Suprapubic skin (tissue), 4 donors: ENCODE results near the gene NRCAM. TPM values are rescaled to one million over a fixed set of nuclear protein-coding genes. Genes with fewer than 3 reads are reported as not detected.

Experiments used
- DNase-seq, 2 donors: peaks; one replicate each; pipeline ENCODE4 v3.0.0-alpha.2; 2019; ENCODE audit warnings: low spot score in 2 of 2
- H3K27ac ChIP-seq: fragments of 200-600 bp; sonication (generic); one replicate; pipeline ENCODE4 v1.5.1; 2019
- H3K27me3 ChIP-seq: fragments of 200-600 bp; sonication (generic); one replicate; pipeline ENCODE4 v1.5.1; 2019
- H3K36me3 ChIP-seq: fragments of 200-600 bp; sonication (generic); one replicate; pipeline ENCODE4 v1.5.1; 2019
- H3K4me1 ChIP-seq: fragments of 200-600 bp; sonication (generic); one replicate; pipeline ENCODE4 v1.5.1; 2019
- H3K4me3 ChIP-seq: fragments of 200-600 bp; sonication (generic); one replicate; pipeline ENCODE4 v1.5.1; 2019; ENCODE audit warnings: mild to moderate bottlenecking
- H3K9me3 ChIP-seq: fragments of 200-600 bp; sonication (generic); one replicate; pipeline ENCODE4 v1.5.1; 2019
- EP300 ChIP-seq: sonication (generic); formaldehyde crosslinking; IDR thresholded peaks from one replicate; pipeline ENCODE4 v1.6.1; 2017; ENCODE audit warnings: antibody characterized with exemption
- POLR2A ChIP-seq, 2 donors: fragments of 450-650 bp; IDR thresholded peaks; one replicate each; pipeline ENCODE4 v1.6.1; 2017; ENCODE audit warnings: antibody characterized with exemption in 2 of 2, mild to moderate bottlenecking in 2 of 2, moderate library complexity in 2 of 2
- POLR2AphosphoS5 ChIP-seq, 3 donors: sonication (generic); formaldehyde crosslinking; IDR thresholded peaks; one replicate each; pipeline ENCODE4 v1.6.1; 2017; ENCODE audit warnings: antibody characterized with exemption in 3 of 3
- WGBS: methylation state at CpG from one replicate; pipeline ENCODE4 v1.1.5; 2018; 5-methylcytosine and 5-hydroxymethylcytosine counted together
- total RNA-seq, 4 donors: library from RNA; depleted of rRNA; stranded (reverse); fragments of >200 nt; gene quantifications; one replicate each; pipeline ENCODE4 v1.1.0, GENCODE V29; 2016
- TF ChIP-seq, protein P1 (sequence below), 2 donors: fragments of 200-600 bp in 1 of 2; fragments of 450-650 bp in 1 of 2; sonication (generic) in 1 of 2; IDR thresholded peaks; one replicate each; pipeline ENCODE4 v1.5.1; 2016 to 2019; ENCODE audit warnings: antibody characterized with exemption in 2 of 2, mild to moderate bottlenecking in 1 of 2, moderate library complexity in 1 of 2

The NRCAM gene
- total RNA-seq, 4 donors from 2014 or later, result 2.3 to 7.2 (median 2.8) TPM

DNA sequence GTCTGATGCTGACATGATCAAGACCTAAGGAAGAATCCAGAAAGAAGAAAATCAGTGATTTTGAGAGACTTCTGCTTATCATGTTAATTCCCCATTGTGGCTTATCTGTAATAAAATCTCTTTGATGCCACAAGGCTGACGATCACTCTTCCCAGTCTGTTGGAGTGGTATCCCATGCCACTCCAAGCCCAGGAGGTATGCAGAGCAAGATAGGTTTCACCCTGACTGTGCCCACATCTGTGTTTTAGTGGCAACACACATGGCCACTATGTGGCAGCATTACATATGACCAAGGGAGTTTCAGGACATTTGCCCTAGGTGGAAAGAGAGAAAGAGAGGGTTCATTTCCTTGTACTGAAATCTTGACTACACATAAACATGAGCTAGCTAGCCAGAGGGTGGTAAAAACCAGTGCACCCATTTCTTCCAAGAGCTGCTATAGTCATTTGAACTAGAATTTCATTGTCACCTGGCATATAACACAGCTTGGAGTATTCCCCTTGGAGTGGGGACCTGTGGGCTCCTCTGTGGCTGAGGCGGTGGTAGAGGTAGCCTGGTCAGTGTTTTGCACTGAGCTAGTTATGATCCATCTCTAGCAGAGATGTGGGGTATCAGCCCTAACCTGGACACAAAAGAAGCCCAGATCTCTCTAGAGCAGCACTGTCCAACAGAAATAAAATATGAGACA, 346.9 kb downstream of the NRCAM start:
- DNase-seq, result no peak
- 75% methylated on average over 2 of the region's 2 CpGs for WGBS
- H3K4me3 ChIP-seq, result no peak overlapping the region
- H3K9me3 ChIP-seq, result no peaks in the 10 kb centered on the region
- H3K36me3 ChIP-seq, result peaks cover 2% of the 10 kb centered on the region
- TF ChIP-seq POLR2A (IDR thresholded peaks at IDR 0.05) (no peak), POLR2AphosphoS5 (IDR thresholded peaks at IDR 0.05) (no peak), EP300 (no peak)
- TF ChIP-seq, protein P1, sequence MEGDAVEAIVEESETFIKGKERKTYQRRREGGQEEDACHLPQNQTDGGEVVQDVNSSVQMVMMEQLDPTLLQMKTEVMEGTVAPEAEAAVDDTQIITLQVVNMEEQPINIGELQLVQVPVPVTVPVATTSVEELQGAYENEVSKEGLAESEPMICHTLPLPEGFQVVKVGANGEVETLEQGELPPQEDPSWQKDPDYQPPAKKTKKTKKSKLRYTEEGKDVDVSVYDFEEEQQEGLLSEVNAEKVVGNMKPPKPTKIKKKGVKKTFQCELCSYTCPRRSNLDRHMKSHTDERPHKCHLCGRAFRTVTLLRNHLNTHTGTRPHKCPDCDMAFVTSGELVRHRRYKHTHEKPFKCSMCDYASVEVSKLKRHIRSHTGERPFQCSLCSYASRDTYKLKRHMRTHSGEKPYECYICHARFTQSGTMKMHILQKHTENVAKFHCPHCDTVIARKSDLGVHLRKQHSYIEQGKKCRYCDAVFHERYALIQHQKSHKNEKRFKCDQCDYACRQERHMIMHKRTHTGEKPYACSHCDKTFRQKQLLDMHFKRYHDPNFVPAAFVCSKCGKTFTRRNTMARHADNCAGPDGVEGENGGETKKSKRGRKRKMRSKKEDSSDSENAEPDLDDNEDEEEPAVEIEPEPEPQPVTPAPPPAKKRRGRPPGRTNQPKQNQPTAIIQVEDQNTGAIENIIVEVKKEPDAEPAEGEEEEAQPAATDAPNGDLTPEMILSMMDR (IDR thresholded peaks at IDR 0.05), result no peak
- no peaks in the 10 kb centered on the region for H3K27me3 ChIP-seq
- no peaks in the 10 kb centered on the region for H3K4me1 ChIP-seq
- no peak overlapping the region for H3K27ac ChIP-seq

DNA sequence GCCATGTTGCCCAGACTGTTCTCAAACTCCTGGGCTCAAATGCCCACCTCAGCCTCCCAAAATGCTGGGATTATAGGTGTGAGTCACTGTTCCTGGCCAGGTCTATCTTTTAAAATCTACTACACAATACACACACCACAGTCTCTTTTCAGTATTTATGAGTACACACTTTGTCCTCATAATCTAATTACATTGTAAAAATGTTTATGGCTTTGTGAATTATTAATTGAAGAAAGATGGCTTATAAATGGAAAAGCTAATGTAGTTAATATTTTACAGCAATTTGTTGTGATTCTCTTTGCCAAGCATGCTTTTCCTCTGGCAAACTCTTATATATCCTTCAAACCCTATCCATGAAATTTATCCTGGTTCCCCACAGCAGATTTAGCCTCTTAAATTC, 348.1 kb downstream of the NRCAM start:
- DNase-seq, result no peak
- Histone ChIP-seq H3K4me1 (no peaks in the 10 kb centered on the region), H3K36me3 (peaks cover 2% of the 10 kb centered on the region), H3K4me3 (no peak overlapping the region), H3K27ac (no peak overlapping the region), H3K9me3 (no peaks in the 10 kb centered on the region), H3K27me3 (no peaks in the 10 kb centered on the region)
- TF ChIP-seq POLR2AphosphoS5 (IDR thresholded peaks at IDR 0.05) (no peak), POLR2A (IDR thresholded peaks at IDR 0.05) (no peak), EP300 (no peak)
- TF ChIP-seq, protein P1 (IDR thresholded peaks at IDR 0.05), result no peak

DNA sequence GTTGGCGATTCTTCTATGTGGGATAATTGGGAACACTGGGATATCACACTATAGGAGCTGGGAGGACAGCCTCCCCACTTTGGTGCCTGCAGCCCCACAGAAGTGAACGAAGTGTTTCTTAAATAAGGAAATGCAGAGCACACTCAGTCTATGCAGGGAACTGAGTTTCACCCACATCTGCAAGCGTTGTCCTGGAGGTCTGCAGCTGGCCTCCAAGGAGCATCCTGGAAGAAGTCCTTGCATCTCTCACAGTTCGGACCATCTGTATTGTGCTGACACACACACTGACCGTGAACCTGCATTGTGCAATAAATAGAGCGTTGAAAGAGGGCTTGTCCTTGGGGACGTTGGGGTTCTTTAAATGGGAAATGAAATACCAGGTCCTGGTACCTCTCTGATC, 351.9 kb downstream of the NRCAM start:
- Histone ChIP-seq H3K9me3 (no peaks in the 10 kb centered on the region), H3K27me3 (no peaks in the 10 kb centered on the region), H3K4me1 (peaks cover 3% of the 10 kb centered on the region), H3K27ac (no peak overlapping the region), H3K36me3 (peaks cover 7% of the 10 kb centered on the region), H3K4me3 (no peak overlapping the region)
- no peak for TF ChIP-seq POLR2A (IDR thresholded peaks at IDR 0.05)
- TF ChIP-seq POLR2AphosphoS5 (IDR thresholded peaks at IDR 0.05), result no peak
- no peak for DNase-seq
- WGBS, result 77% methylated on average over 7 of the region's 7 CpGs

DNA sequence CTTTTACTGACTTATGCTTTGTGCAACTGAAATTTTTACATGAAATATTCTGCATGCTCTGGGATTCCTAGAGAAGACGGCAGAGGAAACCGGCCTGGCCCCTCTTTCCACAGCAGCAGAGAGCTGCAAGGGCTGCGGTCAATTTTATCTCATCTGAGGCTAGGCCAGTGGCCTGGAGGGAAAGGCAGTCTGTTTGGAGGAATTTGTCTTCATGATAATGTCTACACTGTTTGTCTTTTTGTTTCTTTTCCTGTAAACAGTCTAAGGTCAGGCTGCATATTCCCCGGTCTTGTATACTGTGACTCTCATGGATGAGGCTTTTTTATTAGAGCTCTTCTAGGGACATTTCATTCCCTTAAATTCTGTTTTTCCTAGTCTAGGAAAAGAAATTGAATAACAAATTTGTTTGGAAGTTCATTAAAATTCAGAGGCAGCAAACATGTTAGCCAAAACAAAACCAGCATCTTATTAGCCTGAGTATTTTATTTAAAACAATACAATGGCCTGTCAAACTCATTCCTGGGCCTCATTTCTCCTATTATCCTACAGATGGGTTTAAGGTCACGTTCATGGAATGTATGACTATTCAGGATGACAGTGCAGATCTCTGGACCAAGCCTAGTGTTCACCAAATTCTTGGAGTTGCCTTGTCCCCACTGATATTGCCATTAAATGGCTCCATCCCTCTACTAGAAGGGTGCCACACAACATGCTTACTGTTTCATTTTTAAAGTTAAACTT, 352.5 kb downstream of the NRCAM start:
- H3K4me1 ChIP-seq, result peaks cover 4% of the 10 kb centered on the region
- no peak overlapping the region for H3K27ac ChIP-seq
- TF ChIP-seq, protein P1 (IDR thresholded peaks at IDR 0.05), result no peak
- H3K9me3 ChIP-seq, result no peaks in the 10 kb centered on the region
- H3K36me3 ChIP-seq, result peaks cover 7% of the 10 kb centered on the region
- WGBS, result 94% methylated on average over 5 of the region's 5 CpGs
- DNase-seq, result no peak
- H3K4me3 ChIP-seq, result no peak overlapping the region
- no peaks in the 10 kb centered on the region for H3K27me3 ChIP-seq

DNA sequence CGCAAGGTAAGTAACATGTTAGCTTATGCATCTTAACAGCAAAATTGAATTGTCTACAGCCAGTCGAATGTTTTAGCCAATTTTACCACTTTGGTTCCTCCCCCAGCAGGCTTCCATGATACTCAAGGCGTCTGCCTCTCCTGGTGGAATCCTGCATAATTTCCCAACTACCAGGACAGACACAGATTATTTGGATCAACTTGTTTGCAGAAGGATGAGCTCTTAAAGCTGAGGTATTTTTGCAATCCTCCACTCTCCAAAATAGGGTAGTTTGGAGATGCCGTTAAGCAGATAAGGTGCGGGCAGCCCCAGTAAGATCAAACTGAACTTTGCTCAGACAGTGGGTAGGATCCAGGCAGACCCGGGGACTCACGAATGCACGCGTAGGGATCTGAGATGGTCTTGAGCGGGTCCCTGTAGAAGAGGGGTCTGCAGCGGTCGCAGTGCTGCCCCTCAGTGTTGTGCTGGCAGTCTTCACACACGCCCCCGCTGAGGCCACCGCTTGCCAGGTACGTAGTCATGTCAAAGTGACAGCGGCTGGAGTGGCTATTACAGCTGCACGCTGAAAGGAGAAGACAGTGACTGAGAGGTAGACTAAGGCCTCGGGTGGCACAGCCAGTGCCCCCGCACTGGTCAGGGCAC, 353.4 kb downstream of the NRCAM start:
- Histone ChIP-seq H3K27me3 (no peaks in the 10 kb centered on the region), H3K36me3 (peaks cover 7% of the 10 kb centered on the region), H3K9me3 (no peaks in the 10 kb centered on the region), H3K4me3 (no peak overlapping the region), H3K4me1 (peaks cover 4% of the 10 kb centered on the region), H3K27ac (no peak overlapping the region)
- no peak for DNase-seq
- TF ChIP-seq, protein P1 (IDR thresholded peaks at IDR 0.05), result no peak
- TF ChIP-seq EP300, result no peak
- no peak for TF ChIP-seq POLR2AphosphoS5 (IDR thresholded peaks at IDR 0.05)
- TF ChIP-seq POLR2A (IDR thresholded peaks at IDR 0.05), result no peak
- 95% methylated on average over 19 of the region's 20 CpGs for WGBS
